Uterus (tissue), 4 donors: ENCODE measurements around the gene NTF3. TPM values are rescaled to one million over a fixed set of nuclear protein-coding genes. Genes with fewer than 3 reads are reported as not detected.

ENCODE experiments used
- DNase-seq, 2 donors: peaks; one replicate each; pipeline ENCODE4 v3.0.0-alpha.2; 2019 to 2020
- H3K27ac ChIP-seq, 2 donors: fragments of 200-600 bp; sonication (generic); 1 replicate in 1 of 2; 2 replicates in 1 of 2; pipeline ENCODE4 v1.5.1; 2016 to 2018
- H3K27me3 ChIP-seq, 2 donors: fragments of 200-600 bp; sonication (generic); one replicate each; pipeline ENCODE4 v1.5.1; 2018 to 2019; ENCODE audit warnings: control low read depth in 1 of 2
- H3K36me3 ChIP-seq, 2 donors: fragments of 200-600 bp; sonication (generic); one replicate each; pipeline ENCODE4 v1.5.1; 2019; ENCODE audit warnings: control low read depth in 1 of 2
- H3K4me1 ChIP-seq, 2 donors: fragments of 200-600 bp; sonication (generic); one replicate each; pipeline ENCODE4 v1.5.1; 2018 to 2019; ENCODE audit warnings: control low read depth in 1 of 2
- H3K4me3 ChIP-seq, 2 donors: fragments of 200-600 bp; sonication (generic); 1 replicate in 1 of 2; 2 replicates in 1 of 2; pipeline ENCODE4 v1.5.1; 2018 to 2019; ENCODE audit warnings: mild to moderate bottlenecking in 1 of 2
- H3K9me3 ChIP-seq, 2 donors: fragments of 200-600 bp; sonication (generic); one replicate each; pipeline ENCODE4 v1.5.1; 2019; ENCODE audit warnings: control low read depth in 1 of 2
- POLR2A ChIP-seq, 2 donors: fragments of 450-650 bp; IDR thresholded peaks; one replicate each; pipeline ENCODE4 v1.6.1; 2016; ENCODE audit warnings: antibody characterized with exemption in 2 of 2, mild to moderate bottlenecking in 1 of 2, moderate library complexity in 1 of 2
- intact Hi-C: fragments of 100-400 bp; cut with DNase I; formaldehyde crosslinking; loops from one replicate; pipeline ENCODE4 v1.15.1; 2023; ENCODE audit warnings: low total_unique reads
- total RNA-seq, 4 donors: library from RNA; depleted of rRNA in 3 of 4; stranded (reverse); fragments of >200 nt in 3 of 4; gene quantifications; one replicate each; pipeline versions ENCODE4 v1.1.0 to v1.2.4, GENCODE V29; 2014 to 2023
- TF ChIP-seq, protein P1 (sequence below), 4 experiments: fragments of 200-600 bp in 2 of 4; fragments of 450-650 bp in 2 of 4; sonication (generic) in 2 of 4; IDR thresholded peaks; one replicate each; pipeline ENCODE4 v1.5.1; 2016 to 2019; ENCODE audit warnings: antibody characterized with exemption in 4 of 4, mild to moderate bottlenecking in 2 of 4, moderate library complexity in 1 of 4
- donor health status: DM: yes; HTN: yes; CAD: no.

NTF3 gene
- total RNA-seq, 4 donors from 2014 or later: 0.26 to 7.1 (median 3.5) TPM; not detected in 1

DNA sequence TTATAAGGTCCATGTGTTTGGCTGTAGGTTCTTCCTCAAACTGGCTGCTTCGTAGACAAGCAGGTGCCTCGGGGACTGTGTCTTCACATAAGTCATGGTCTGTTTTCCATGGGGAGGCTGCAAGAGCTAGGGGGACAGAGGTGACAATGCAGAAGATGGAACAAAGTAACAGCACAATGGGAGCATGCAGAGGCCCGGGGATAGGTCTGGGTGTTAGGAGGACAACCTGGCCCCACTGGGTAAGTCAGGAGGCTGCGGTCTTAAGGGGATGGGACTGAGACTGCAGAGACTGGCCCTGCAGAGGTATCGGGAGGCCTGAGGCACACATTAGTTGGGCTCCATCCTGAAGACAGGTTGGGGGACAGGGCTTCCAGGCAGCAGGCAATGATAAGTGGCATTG lies 88.9 kb downstream of the NTF3 start:
- Histone ChIP-seq H3K27me3 (no peaks in the 10 kb centered on the region), H3K27ac (no peak overlapping the region), H3K4me1 (no peaks in the 10 kb centered on the region), H3K9me3 (no peaks in the 10 kb centered on the region), H3K36me3 (no peaks in the 10 kb centered on the region), H3K4me3 (no peak overlapping the region)
- intact Hi-C loops: no loop called here
- DNase-seq: no peak
- TF ChIP-seq, protein P1, sequence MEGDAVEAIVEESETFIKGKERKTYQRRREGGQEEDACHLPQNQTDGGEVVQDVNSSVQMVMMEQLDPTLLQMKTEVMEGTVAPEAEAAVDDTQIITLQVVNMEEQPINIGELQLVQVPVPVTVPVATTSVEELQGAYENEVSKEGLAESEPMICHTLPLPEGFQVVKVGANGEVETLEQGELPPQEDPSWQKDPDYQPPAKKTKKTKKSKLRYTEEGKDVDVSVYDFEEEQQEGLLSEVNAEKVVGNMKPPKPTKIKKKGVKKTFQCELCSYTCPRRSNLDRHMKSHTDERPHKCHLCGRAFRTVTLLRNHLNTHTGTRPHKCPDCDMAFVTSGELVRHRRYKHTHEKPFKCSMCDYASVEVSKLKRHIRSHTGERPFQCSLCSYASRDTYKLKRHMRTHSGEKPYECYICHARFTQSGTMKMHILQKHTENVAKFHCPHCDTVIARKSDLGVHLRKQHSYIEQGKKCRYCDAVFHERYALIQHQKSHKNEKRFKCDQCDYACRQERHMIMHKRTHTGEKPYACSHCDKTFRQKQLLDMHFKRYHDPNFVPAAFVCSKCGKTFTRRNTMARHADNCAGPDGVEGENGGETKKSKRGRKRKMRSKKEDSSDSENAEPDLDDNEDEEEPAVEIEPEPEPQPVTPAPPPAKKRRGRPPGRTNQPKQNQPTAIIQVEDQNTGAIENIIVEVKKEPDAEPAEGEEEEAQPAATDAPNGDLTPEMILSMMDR (IDR thresholded peaks at IDR 0.05): no peak
- no peak for TF ChIP-seq POLR2A (IDR thresholded peaks at IDR 0.05)

GRCh38 chr12:5521456-5522325 lies 89.8 kb downstream of the NTF3 start:
- no peak overlapping the region for H3K27ac ChIP-seq
- no peaks in the 10 kb centered on the region for H3K27me3 ChIP-seq
- H3K9me3 ChIP-seq: no peaks in the 10 kb centered on the region
- TF ChIP-seq, protein P1 (IDR thresholded peaks at IDR 0.05): no peak
- TF ChIP-seq POLR2A (IDR thresholded peaks at IDR 0.05): no peak
- intact Hi-C loops: no loop called here
- DNase-seq: no peak
- H3K36me3 ChIP-seq: no peaks in the 10 kb centered on the region
- no peak overlapping the region for H3K4me3 ChIP-seq
- no peaks in the 10 kb centered on the region for H3K4me1 ChIP-seq

GRCh38 chr12:5522432-5523335 lies 90.8 kb downstream of the NTF3 start:
- intact Hi-C loops: no loop called here
- Histone ChIP-seq H3K4me1 (no peaks in the 10 kb centered on the region), H3K9me3 (no peaks in the 10 kb centered on the region), H3K36me3 (no peaks in the 10 kb centered on the region), H3K4me3 (no peak overlapping the region), H3K27me3 (no peaks in the 10 kb centered on the region), H3K27ac (no peak overlapping the region)
- no peak for DNase-seq
- TF ChIP-seq, protein P1 (IDR thresholded peaks at IDR 0.05): no peak
- no peak for TF ChIP-seq POLR2A (IDR thresholded peaks at IDR 0.05)

GRCh38 chr12:5523396-5524115 lies 91.6 kb downstream of the NTF3 start:
- TF ChIP-seq POLR2A (IDR thresholded peaks at IDR 0.05): no peak
- TF ChIP-seq, protein P1 (IDR thresholded peaks at IDR 0.05): no peak
- Histone ChIP-seq H3K36me3 (no peaks in the 10 kb centered on the region), H3K4me3 (no peak overlapping the region), H3K27ac (no peak overlapping the region), H3K4me1 (no peaks in the 10 kb centered on the region), H3K9me3 (no peaks in the 10 kb centered on the region), H3K27me3 (no peaks in the 10 kb centered on the region)
- no peak for DNase-seq
- intact Hi-C loops: no loop called here
